Neural progenitor cell (in vitro differentiated cells): ENCODE measurements around the gene TLCD3A. TPM values are rescaled to one million over a fixed set of nuclear protein-coding genes. Genes with fewer than 3 reads are reported as not detected.

ENCODE experiments used
- DNase-seq: peaks from one replicate; pipeline ENCODE4 v3.0.0-alpha.2; 2016; ENCODE audit warnings: low spot score
- H2AFZ ChIP-seq: fragments of 200-600 bp; sonication (generic); replicated peaks from 2 replicates; pipeline ENCODE4 v1.6.1; 2016; ENCODE audit warnings: antibody characterized with exemption
- H3F3A ChIP-seq: fragments of 200-600 bp; sonication (generic); 2 replicates; pipeline ENCODE4 v1.6.1; 2016; ENCODE audit warnings: antibody characterized with exemption, low read depth
- H3K27ac ChIP-seq: fragments of 200-600 bp; sonication (generic); 2 replicates; pipeline ENCODE4 v1.5.1; 2016; ENCODE audit warnings: mild to moderate bottlenecking
- H3K27me3 ChIP-seq: fragments of 200-600 bp; sonication (generic); 2 replicates; pipeline ENCODE4 v1.6.1; 2016; ENCODE audit warnings: mild to moderate bottlenecking, moderate library complexity
- H3K36me3 ChIP-seq: fragments of 200-600 bp; sonication (generic); 2 replicates; pipeline ENCODE4 v1.5.1; 2016
- H3K4me1 ChIP-seq: fragments of 200-600 bp; sonication (generic); 2 replicates; pipeline ENCODE4 v1.6.1; 2016; ENCODE audit warnings: mixed run types
- H3K4me2 ChIP-seq: fragments of 200-600 bp; sonication (generic); 2 replicates; pipeline ENCODE4 v1.6.1; 2016
- H3K4me3 ChIP-seq: fragments of 200-600 bp; sonication (generic); 2 replicates; pipeline ENCODE4 v1.5.1; 2016
- H3K79me2 ChIP-seq: fragments of 200-600 bp; sonication (generic); 2 replicates; pipeline ENCODE4 v1.6.1; 2016; ENCODE audit warnings: low read depth
- H3K9ac ChIP-seq: fragments of 200-600 bp; sonication (generic); 2 replicates; pipeline ENCODE4 v1.6.1; 2016
- H3K9me3 ChIP-seq: fragments of 200-600 bp; sonication (generic); 2 replicates; pipeline ENCODE4 v1.5.1; 2016; ENCODE audit warnings: low read depth
- H4K20me1 ChIP-seq: fragments of 200-600 bp; sonication (generic); 2 replicates; pipeline ENCODE4 v1.6.1; 2016; ENCODE audit warnings: low read depth
- H3K27ac Mint-ChIP-seq: 3 replicates; pipeline ENCODE4 v1.8.0; 2021; ENCODE audit warnings: mixed read lengths
- H3K27me3 Mint-ChIP-seq: 2 replicates; pipeline ENCODE4 v1.8.0; 2022; ENCODE audit warnings: low read depth, mild to moderate bottlenecking, inconsistent platforms, moderate library complexity, mixed read lengths; ENCODE audit not compliant: insufficient read depth
- H3K36me3 Mint-ChIP-seq: 3 replicates; pipeline ENCODE4 v1.8.0; 2021; ENCODE audit warnings: mixed read lengths
- H3K4me1 Mint-ChIP-seq: 3 replicates; pipeline ENCODE4 v1.8.0; 2021; ENCODE audit warnings: mixed read lengths
- H3K4me3 Mint-ChIP-seq: 3 replicates; pipeline ENCODE4 v1.8.0; 2021; ENCODE audit warnings: mild to moderate bottlenecking, moderate library complexity, mixed read lengths
- H3K9me3 Mint-ChIP-seq: 3 replicates; pipeline ENCODE4 v1.8.0; 2020; ENCODE audit warnings: mixed read lengths
- EZH2 ChIP-seq: fragments of 200-600 bp; sonication (generic); IDR thresholded peaks from 2 replicates; pipeline ENCODE4 v1.6.1; 2017; ENCODE audit warnings: antibody characterized with exemption, mild to moderate bottlenecking, moderate library complexity
- EZH2phosphoT487 ChIP-seq: fragments of 200-600 bp; sonication (generic); IDR thresholded peaks from 2 replicates; pipeline ENCODE4 v1.6.1; 2017; ENCODE audit warnings: antibody characterized with exemption
- total RNA-seq: library from RNA; depleted of rRNA; stranded (reverse); fragments of >200 nt; gene quantifications from 2 replicates; pipeline ENCODE4 v1.2.3, GENCODE V29; 2015; ENCODE audit warnings: low replicate concordance
- TF ChIP-seq, protein P1 (sequence below): fragments of 200-600 bp; sonication (generic); IDR thresholded peaks from 2 replicates; pipeline ENCODE4 v1.5.1; 2017; ENCODE audit warnings: antibody characterized with exemption, mild to moderate bottlenecking

TLCD3A gene
- total RNA-seq, 1 donor from 2014 or later = 13.4 TPM

DNA sequence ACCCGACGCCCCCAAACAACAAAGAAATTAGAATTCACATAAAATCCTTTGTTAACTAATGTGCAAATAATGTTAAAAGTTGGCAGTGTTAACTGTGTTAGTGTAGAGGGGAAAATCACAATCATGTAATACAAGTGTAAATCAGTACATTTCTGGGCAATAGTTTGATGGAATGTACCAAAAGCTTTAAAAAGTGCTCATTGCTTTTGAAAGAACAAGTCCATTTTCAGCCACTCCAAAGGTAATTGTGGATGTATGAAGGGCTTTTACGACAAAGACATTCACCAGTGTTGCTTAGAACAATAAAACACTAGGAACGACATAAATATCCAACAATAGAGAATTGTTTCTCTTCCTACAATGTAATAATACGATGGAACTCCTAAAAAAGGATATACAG, 40.6 kb downstream of the TLCD3A start:
- H3K9me3 Mint-ChIP-seq = no peaks in the 10 kb centered on the region
- H3K9me3 ChIP-seq = no peaks in the 10 kb centered on the region
- H3K36me3 Mint-ChIP-seq = peaks cover 48% of the 10 kb centered on the region
- peak overlapping the region; percentile 92 for H3K27ac ChIP-seq
- no peaks in the 10 kb centered on the region for H3K27me3 ChIP-seq
- H3K27me3 Mint-ChIP-seq = no peaks in the 10 kb centered on the region
- H3K4me3 ChIP-seq = peak overlapping the region; percentile 19
- peaks cover 22% of the 10 kb centered on the region for H3K79me2 ChIP-seq
- no peak overlapping the region for H2AFZ ChIP-seq
- H3F3A ChIP-seq = peaks cover 35% of the 10 kb centered on the region
- peaks cover 6% of the 10 kb centered on the region for H4K20me1 ChIP-seq
- H3K9ac ChIP-seq = no peak overlapping the region
- TF ChIP-seq EZH2 (no peak), EZH2phosphoT487 (no peak)
- TF ChIP-seq, protein P1, sequence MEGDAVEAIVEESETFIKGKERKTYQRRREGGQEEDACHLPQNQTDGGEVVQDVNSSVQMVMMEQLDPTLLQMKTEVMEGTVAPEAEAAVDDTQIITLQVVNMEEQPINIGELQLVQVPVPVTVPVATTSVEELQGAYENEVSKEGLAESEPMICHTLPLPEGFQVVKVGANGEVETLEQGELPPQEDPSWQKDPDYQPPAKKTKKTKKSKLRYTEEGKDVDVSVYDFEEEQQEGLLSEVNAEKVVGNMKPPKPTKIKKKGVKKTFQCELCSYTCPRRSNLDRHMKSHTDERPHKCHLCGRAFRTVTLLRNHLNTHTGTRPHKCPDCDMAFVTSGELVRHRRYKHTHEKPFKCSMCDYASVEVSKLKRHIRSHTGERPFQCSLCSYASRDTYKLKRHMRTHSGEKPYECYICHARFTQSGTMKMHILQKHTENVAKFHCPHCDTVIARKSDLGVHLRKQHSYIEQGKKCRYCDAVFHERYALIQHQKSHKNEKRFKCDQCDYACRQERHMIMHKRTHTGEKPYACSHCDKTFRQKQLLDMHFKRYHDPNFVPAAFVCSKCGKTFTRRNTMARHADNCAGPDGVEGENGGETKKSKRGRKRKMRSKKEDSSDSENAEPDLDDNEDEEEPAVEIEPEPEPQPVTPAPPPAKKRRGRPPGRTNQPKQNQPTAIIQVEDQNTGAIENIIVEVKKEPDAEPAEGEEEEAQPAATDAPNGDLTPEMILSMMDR = no peak
- peak overlapping the region; percentile 61 for H3K4me2 ChIP-seq
- no peak for DNase-seq
- H3K4me1 Mint-ChIP-seq = peaks cover 25% of the 10 kb centered on the region
- H3K4me1 ChIP-seq = peaks cover 19% of the 10 kb centered on the region
- peak overlapping the region; percentile 39 for H3K4me3 Mint-ChIP-seq
- H3K27ac Mint-ChIP-seq = peak overlapping the region; percentile 10
- H3K36me3 ChIP-seq = peaks cover 28% of the 10 kb centered on the region

DNA sequence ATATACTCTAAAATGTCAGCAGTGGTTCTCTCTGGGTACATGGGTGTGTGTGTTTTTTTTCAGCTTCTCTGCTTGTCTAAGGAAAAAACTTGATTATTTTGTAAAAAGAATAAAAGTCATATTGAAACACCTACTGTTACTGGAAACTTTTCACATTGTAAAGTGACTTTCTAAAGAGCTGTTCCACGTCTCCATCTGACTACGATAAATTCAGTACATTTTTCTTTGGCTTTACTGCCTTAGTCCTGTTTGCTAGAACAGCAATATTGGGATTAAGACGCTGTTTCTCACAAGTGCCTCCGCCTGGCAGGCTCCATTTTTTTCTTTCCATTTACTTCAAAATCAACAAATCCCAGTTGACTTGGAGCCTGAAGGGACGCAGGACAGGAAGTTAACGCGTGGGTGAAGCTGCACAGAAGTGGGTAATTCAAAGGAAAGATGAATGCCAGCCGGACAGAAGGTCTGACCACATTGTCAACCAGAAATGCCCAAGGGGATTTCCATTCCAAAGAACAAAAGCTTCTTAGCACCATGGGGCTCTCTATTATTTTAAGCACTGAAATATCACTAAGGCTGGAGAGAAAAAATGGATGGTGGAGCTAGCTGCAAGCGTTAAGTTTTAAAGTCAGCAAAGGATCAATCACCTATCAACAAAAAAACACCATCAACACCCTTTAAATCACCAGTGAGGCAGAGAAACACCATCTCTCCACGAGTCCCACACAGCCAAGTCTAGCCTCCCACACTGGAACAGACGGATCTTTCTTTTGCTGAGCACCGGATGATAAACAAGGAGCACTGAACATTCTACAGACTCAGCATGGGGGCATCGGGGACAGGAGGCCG, 41.3 kb downstream of the TLCD3A start:
- Histone ChIP-seq H3F3A (peaks cover 35% of the 10 kb centered on the region), H3K9ac (no peak overlapping the region), H3K36me3 (peaks cover 28% of the 10 kb centered on the region), H3K79me2 (peaks cover 29% of the 10 kb centered on the region), H2AFZ (no peak overlapping the region), H3K27me3 (no peaks in the 10 kb centered on the region), H3K9me3 (no peaks in the 10 kb centered on the region), H3K27ac (peak overlapping the region; percentile 92), H4K20me1 (peaks cover 6% of the 10 kb centered on the region), H3K4me2 (peak overlapping the region; percentile 61), H3K4me1 (peaks cover 19% of the 10 kb centered on the region), H3K4me3 (peak overlapping the region; percentile 19)
- Mint-ChIP-seq H3K9me3 (no peaks in the 10 kb centered on the region), H3K4me1 (peaks cover 25% of the 10 kb centered on the region), H3K4me3 (peak overlapping the region; percentile 39), H3K36me3 (peaks cover 51% of the 10 kb centered on the region), H3K27ac (peak overlapping the region; percentile 94), H3K27me3 (no peaks in the 10 kb centered on the region)
- DNase-seq = peak; percentile 76
- TF ChIP-seq EZH2 (no peak), EZH2phosphoT487 (no peak)
- TF ChIP-seq, protein P1 = no peak

DNA sequence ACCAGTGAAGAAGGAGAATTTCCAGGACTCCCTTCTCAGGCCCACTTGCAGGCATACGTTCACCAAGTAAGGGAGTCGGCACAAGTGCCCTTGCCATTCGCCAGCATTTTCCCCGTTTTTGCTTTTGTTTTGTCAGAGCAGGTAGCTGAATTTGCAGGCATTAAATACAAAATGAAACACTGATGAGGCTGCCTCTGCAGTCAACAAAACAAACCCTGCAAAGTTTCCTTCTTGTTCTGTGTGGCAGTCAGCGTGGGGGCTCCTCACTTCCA, 41.9 kb downstream of the TLCD3A start:
- Histone ChIP-seq H4K20me1 (peaks cover 6% of the 10 kb centered on the region), H3F3A (peaks cover 35% of the 10 kb centered on the region), H3K36me3 (peaks cover 28% of the 10 kb centered on the region), H3K79me2 (peaks cover 33% of the 10 kb centered on the region), H3K27ac (peak overlapping the region; percentile 92), H3K9ac (no peak overlapping the region), H3K4me3 (peak overlapping the region; percentile 19), H2AFZ (no peak overlapping the region), H3K27me3 (no peaks in the 10 kb centered on the region), H3K4me1 (peaks cover 19% of the 10 kb centered on the region), H3K4me2 (peak overlapping the region; percentile 61), H3K9me3 (no peaks in the 10 kb centered on the region)
- TF ChIP-seq EZH2phosphoT487 (no peak), EZH2 (no peak)
- TF ChIP-seq, protein P1 = no peak
- Mint-ChIP-seq H3K4me1 (peaks cover 25% of the 10 kb centered on the region), H3K9me3 (no peaks in the 10 kb centered on the region), H3K27ac (peak overlapping the region; percentile 94), H3K4me3 (peak overlapping the region; percentile 39), H3K36me3 (peaks cover 52% of the 10 kb centered on the region), H3K27me3 (no peaks in the 10 kb centered on the region)
- DNase-seq = no peak
